Adrenal gland (tissue), 5 donors: ENCODE measurements around the gene CDX2.

Experiments
- POLR2A ChIP-seq, 2 donors: fragments of 450-650 bp; IDR thresholded peaks; one replicate each; pipeline ENCODE4 v1.6.1; 2017; ENCODE audit warnings: antibody characterized with exemption in 2 of 2, mild to moderate bottlenecking in 2 of 2, moderate library complexity in 1 of 2
- TF ChIP-seq, protein P1 (sequence below), 6 experiments: fragments of 450-650 bp in 4 of 6; fragments of 200-600 bp in 2 of 6; sonication (generic) in 1 of 6; IDR thresholded peaks; 1 replicate in 5 of 6; 2 replicates in 1 of 6; pipeline versions ENCODE4 v1.5.1 to v1.8.0; 2016 to 2021; ENCODE audit warnings: antibody characterized with exemption in 6 of 6, mild to moderate bottlenecking in 2 of 6, moderate library complexity in 1 of 6
- donor health status: DM: no; HTN: no; CAD: no.

GRCh38 chr13:27924529-27925141 is 44.5 kb downstream of the CDX2 start:
- TF ChIP-seq, protein P1, sequence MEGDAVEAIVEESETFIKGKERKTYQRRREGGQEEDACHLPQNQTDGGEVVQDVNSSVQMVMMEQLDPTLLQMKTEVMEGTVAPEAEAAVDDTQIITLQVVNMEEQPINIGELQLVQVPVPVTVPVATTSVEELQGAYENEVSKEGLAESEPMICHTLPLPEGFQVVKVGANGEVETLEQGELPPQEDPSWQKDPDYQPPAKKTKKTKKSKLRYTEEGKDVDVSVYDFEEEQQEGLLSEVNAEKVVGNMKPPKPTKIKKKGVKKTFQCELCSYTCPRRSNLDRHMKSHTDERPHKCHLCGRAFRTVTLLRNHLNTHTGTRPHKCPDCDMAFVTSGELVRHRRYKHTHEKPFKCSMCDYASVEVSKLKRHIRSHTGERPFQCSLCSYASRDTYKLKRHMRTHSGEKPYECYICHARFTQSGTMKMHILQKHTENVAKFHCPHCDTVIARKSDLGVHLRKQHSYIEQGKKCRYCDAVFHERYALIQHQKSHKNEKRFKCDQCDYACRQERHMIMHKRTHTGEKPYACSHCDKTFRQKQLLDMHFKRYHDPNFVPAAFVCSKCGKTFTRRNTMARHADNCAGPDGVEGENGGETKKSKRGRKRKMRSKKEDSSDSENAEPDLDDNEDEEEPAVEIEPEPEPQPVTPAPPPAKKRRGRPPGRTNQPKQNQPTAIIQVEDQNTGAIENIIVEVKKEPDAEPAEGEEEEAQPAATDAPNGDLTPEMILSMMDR (IDR thresholded peaks at IDR 0.05), result no peak
- TF ChIP-seq POLR2A (IDR thresholded peaks at IDR 0.05), result no peak
